Measurements from ENCODE around the gene GSTO1.

The GSTO1 gene

GRCh38 chr10:104251443-104251842 is 3.2 kb upstream of the GSTO1 start:
- DNase-seq (ENCODE audit: low read depth) = no peak

- no peak for DNase-seq (ENCODE audit: low read depth)
These were observed 2.3 kb upstream of the GSTO1 start for GRCh38 chr10:104252368-104252767.

- no peak for DNase-seq (ENCODE audit: low read depth)
These were observed 1.6 kb upstream of the GSTO1 start for GRCh38 chr10:104253106-104253505.

GRCh38 chr10:104253606-104254410 is 884 bp upstream of the GSTO1 start:
- DNase-seq (ENCODE audit: low read depth) = no peak

GRCh38 chr10:104255311-104255981 is 754 bp downstream of the GSTO1 start:
- DNase-seq (ENCODE audit: low read depth) = no peak

- no peak for DNase-seq (ENCODE audit: low read depth)
These were observed 1.8 kb downstream of the GSTO1 start for GRCh38 chr10:104256335-104256961.

GRCh38 chr10:104257235-104257634 is 2.5 kb downstream of the GSTO1 start:
- no peak for DNase-seq (ENCODE audit: low read depth)

GRCh38 chr10:104258209-104258608 is 3.5 kb downstream of the GSTO1 start:
- no peak for DNase-seq (ENCODE audit: low read depth)

- DNase-seq (ENCODE audit: low read depth) = no peak
These were observed 4.8 kb downstream of the GSTO1 start for GRCh38 chr10:104259456-104259855.

- DNase-seq (ENCODE audit: low read depth) = no peak
These were observed 5.5 kb downstream of the GSTO1 start for GRCh38 chr10:104259999-104260774.

- no peak for DNase-seq (ENCODE audit: low read depth)
These were observed 6.1 kb downstream of the GSTO1 start for GRCh38 chr10:104260775-104261115.

- DNase-seq (ENCODE audit: low read depth) = no peak
These were observed 7.4 kb downstream of the GSTO1 start for GRCh38 chr10:104262055-104262454.

GRCh38 chr10:104264783-104265182 is 10.1 kb downstream of the GSTO1 start:
- DNase-seq (ENCODE audit: low read depth) = no peak

- DNase-seq (ENCODE audit: low read depth) = no peak
These were observed 13.2 kb downstream of the GSTO1 start for GRCh38 chr10:104267721-104268404.

GRCh38 chr10:104268405-104268712 is 13.7 kb downstream of the GSTO1 start:
- DNase-seq (ENCODE audit: low read depth) = no peak

- peak; percentile 94 for DNase-seq (ENCODE audit: low read depth)
These were observed 14.3 kb downstream of the GSTO1 start, which contains the start of gene GSTO2 for GRCh38 chr10:104268713-104269645. TSS of gene GSTO2 (plus strand) at chr10:104269184. CDS start at chr10:104274916, 5,732 bp downstream.

- DNase-seq (ENCODE audit: low read depth) = no peak
These were observed 18.6 kb downstream of the GSTO1 start for GRCh38 chr10:104273286-104273685.

GRCh38 chr10:104273899-104274575 is 19.3 kb downstream of the GSTO1 start:
- no peak for DNase-seq (ENCODE audit: low read depth)

- peak; percentile 38 for DNase-seq (ENCODE audit: low read depth)
These were observed 20.4 kb downstream of the GSTO1 start for GRCh38 chr10:104274762-104275721.

Data from activated T-cell treated with anti-CD3 and anti-CD28 coated beads for 1 hour (primary cell).